Endothelial cell of umbilical vein (primary cell): ENCODE results near the gene MORC4. TPM values are rescaled to one million over a fixed set of nuclear protein-coding genes. Genes with fewer than 3 reads are reported as not detected.

Experiments used
- BruUV-seq: library from RNA; stranded (reverse); fragments of 400-500 nt; replicated peaks from 2 replicates; lab custom pipeline; 2021; lab: Mats Ljungman, UMichigan
- CTCF ChIA-PET: fragments of 300-600, 350-600 bp; sonication (Branson Sonifier 250); formaldehyde crosslinking; loops from one replicate; lab custom pipeline; 2021; ENCODE audit warnings: antibody characterized with exemption, inconsistent platforms; lab: Charles Lee
- POLR2A ChIA-PET: fragments of 300-600, 350-600 bp; sonication (Branson Sonifier 250); formaldehyde crosslinking; loops from one replicate; lab custom pipeline; 2021; ENCODE audit warnings: antibody characterized with exemption, inconsistent platforms; lab: Charles Lee
- DNase-seq: peaks from one replicate; pipeline ENCODE4 v3.0.0-alpha.2; 2011; ENCODE audit warnings: low read depth, low spot score
- FAIRE-seq: peaks from 2 replicates; lab custom pipeline; 2011; peaks lifted over from hg19 to GRCh38; lab: Jason Lieb, UNC
- H2AFZ ChIP-seq: 2 replicates; pipeline ENCODE4 v1.6.0; 2012; ENCODE audit warnings: low read depth, low read length, control low read depth, inconsistent platforms
- H3K27ac ChIP-seq: 2 replicates; pipeline ENCODE4 v1.5.1; 2011; ENCODE audit warnings: low read depth, mild to moderate bottlenecking, control low read depth, low read length, moderate library complexity; ENCODE audit not compliant: insufficient read depth
- H3K27me3 ChIP-seq, 2 experiments: 2 replicates each; pipeline versions ENCODE4 v1.6.0 to v1.6.1; 2011; ENCODE audit warnings: low read length in 2 of 2, mixed read lengths in 1 of 2; ENCODE audit not compliant: control insufficient read depth in 2 of 2, insufficient read depth in 2 of 2
- H3K36me3 ChIP-seq, 2 experiments: 2 replicates in 1 of 2; 3 replicates in 1 of 2; pipeline ENCODE4 v1.5.1; 2011; ENCODE audit warnings: low read length in 2 of 2, mild to moderate bottlenecking in 1 of 2, moderate library complexity in 1 of 2; ENCODE audit not compliant: control insufficient read depth in 2 of 2, insufficient read depth in 2 of 2; ENCODE audit errors: extremely low read depth in 1 of 2
- H3K4me1 ChIP-seq: 3 replicates; pipeline ENCODE4 v1.5.1; 2011; ENCODE audit warnings: mild to moderate bottlenecking, low read length; ENCODE audit not compliant: control insufficient read depth, insufficient read depth; ENCODE audit errors: extremely low read depth
- H3K4me2 ChIP-seq: 2 replicates; pipeline ENCODE4 v1.6.1; 2011; ENCODE audit warnings: low read length, control low read depth, mixed read lengths; ENCODE audit not compliant: insufficient read depth
- H3K4me3 ChIP-seq, 3 experiments: fragments of 200-600 bp in 1 of 3; sonication (generic), shearing (Covaris generic) in 1 of 3; replicated peaks in 1 of 3; 2 replicates each; pipeline ENCODE4 v1.5.1; 2011 to 2016; ENCODE audit warnings: control low read depth in 3 of 3, low read length in 3 of 3, mild to moderate bottlenecking in 2 of 3, inconsistent platforms in 1 of 3, low read depth in 1 of 3, moderate library complexity in 1 of 3; ENCODE audit not compliant: insufficient read depth in 1 of 3
- H3K79me2 ChIP-seq: 2 replicates; pipeline ENCODE4 v1.6.0; 2012; ENCODE audit warnings: low read length, inconsistent platforms; ENCODE audit not compliant: control insufficient read depth, insufficient read depth
- H3K9ac ChIP-seq: replicated peaks from 2 replicates; pipeline ENCODE3; 2011; ENCODE audit warnings: low read length, control low read depth; ENCODE audit not compliant: insufficient read depth; ENCODE audit errors: extremely low read depth
- H3K9me1 ChIP-seq: replicated peaks from 3 replicates; pipeline ENCODE4 v1.6.0; 2011; ENCODE audit warnings: mild to moderate bottlenecking, low read length; ENCODE audit not compliant: control insufficient read depth, insufficient read depth; ENCODE audit errors: extremely low read depth
- H3K9me3 ChIP-seq: replicated peaks from 2 replicates; pipeline ENCODE4 v1.5.1; 2012; ENCODE audit warnings: low read length, inconsistent platforms; ENCODE audit not compliant: control insufficient read depth, insufficient read depth
- H4K20me1 ChIP-seq: replicated peaks from 2 replicates; pipeline ENCODE3; 2011; ENCODE audit warnings: mild to moderate bottlenecking, low read length; ENCODE audit not compliant: control insufficient read depth, insufficient read depth; ENCODE audit errors: extremely low read depth
- CTCF ChIP-seq, 2 donors: IDR thresholded peaks; 1 replicate in 1 of 2; 2 replicates in 1 of 2; pipeline ENCODE4 v1.5.1; 2011; ENCODE audit warnings: low read length in 2 of 2, mild to moderate bottlenecking in 2 of 2, moderate library complexity in 2 of 2, control low read depth in 1 of 2, inconsistent platforms in 1 of 2, low read depth in 1 of 2; ENCODE audit not compliant: insufficient read depth in 1 of 2; ENCODE audit errors: extremely low read depth in 1 of 2
- EZH2 ChIP-seq: IDR thresholded peaks from 2 replicates; pipeline ENCODE4 v1.6.1; 2012; ENCODE audit warnings: borderline replicate concordance, low read depth, mild to moderate bottlenecking, moderate library complexity, low read length, inconsistent platforms; ENCODE audit not compliant: severe bottlenecking
- FOS ChIP-seq: IDR thresholded peaks from 2 replicates; pipeline ENCODE4 v1.6.1; 2011; ENCODE audit warnings: mild to moderate bottlenecking, low read length, moderate library complexity, borderline replicate concordance; ENCODE audit not compliant: insufficient read depth
- GATA2 ChIP-seq: IDR thresholded peaks from 2 replicates; pipeline ENCODE4 v1.7.0; 2011; ENCODE audit warnings: low read depth, mild to moderate bottlenecking, moderate library complexity, mixed read lengths, low read length; ENCODE audit not compliant: insufficient read length, insufficient read depth
- JUN ChIP-seq: IDR thresholded peaks from 2 replicates; pipeline ENCODE4 v1.6.1; 2011; ENCODE audit warnings: borderline replicate concordance, low read depth; ENCODE audit not compliant: insufficient read length, insufficient read depth
- MAX ChIP-seq: IDR thresholded peaks from 2 replicates; pipeline ENCODE4 v1.6.1; 2011; ENCODE audit not compliant: insufficient read depth, insufficient read length
- MYC ChIP-seq: IDR thresholded peaks from one replicate; pipeline ENCODE4 v1.6.1; 2011; ENCODE audit warnings: mild to moderate bottlenecking, low read depth, low read length
- POLR2A ChIP-seq: IDR thresholded peaks from 2 replicates; pipeline ENCODE4 v1.6.1; 2012; ENCODE audit warnings: low read depth, mild to moderate bottlenecking, control low read depth, low read length
- POLR2AphosphoS5 ChIP-seq: IDR thresholded peaks from 2 replicates; pipeline ENCODE4 v1.6.1; 2012; ENCODE audit warnings: low read depth, mild to moderate bottlenecking, control low read depth, low read length, moderate library complexity; ENCODE audit not compliant: insufficient read depth
- dilution Hi-C: fragments of 300-500 bp; cut with MboI; formaldehyde crosslinking; loops from one replicate; pipeline ENCODE4 v1.15.0; 2019; ENCODE audit warnings: low sequenced_read_pairs; ENCODE audit not compliant: extremely low pct_ligation_motif_present
- intact Hi-C: fragments of 100-400 bp; cut with micrococcal nuclease; formaldehyde crosslinking; loops from one replicate; pipeline ENCODE4 v1.10.0; 2022
- polyA plus RNA-seq, 4 experiments: library from polyadenylated mRNA; depleted of rRNA in 3 of 4; stranded (reverse) in 3 of 4; unstranded in 1 of 4; fragments of >200 nt; gene quantifications; 2 replicates each; pipeline versions ENCODE4 v1.2.1 to v1.2.3, GENCODE V29; 2011 to 2012; ENCODE audit warnings: missing spikeins in 1 of 4
- total RNA-seq: library from RNA; stranded (reverse); gene quantifications from 2 replicates; pipeline ENCODE4 v1.2.3, GENCODE V29; 2021

MORC4 gene
- total and polyA plus RNA-seq, 2 donors (not counting 3 experiments of a cell fraction or from before 2014, with no cell fraction given), result 4.3 to 12.0 TPM

DNA sequence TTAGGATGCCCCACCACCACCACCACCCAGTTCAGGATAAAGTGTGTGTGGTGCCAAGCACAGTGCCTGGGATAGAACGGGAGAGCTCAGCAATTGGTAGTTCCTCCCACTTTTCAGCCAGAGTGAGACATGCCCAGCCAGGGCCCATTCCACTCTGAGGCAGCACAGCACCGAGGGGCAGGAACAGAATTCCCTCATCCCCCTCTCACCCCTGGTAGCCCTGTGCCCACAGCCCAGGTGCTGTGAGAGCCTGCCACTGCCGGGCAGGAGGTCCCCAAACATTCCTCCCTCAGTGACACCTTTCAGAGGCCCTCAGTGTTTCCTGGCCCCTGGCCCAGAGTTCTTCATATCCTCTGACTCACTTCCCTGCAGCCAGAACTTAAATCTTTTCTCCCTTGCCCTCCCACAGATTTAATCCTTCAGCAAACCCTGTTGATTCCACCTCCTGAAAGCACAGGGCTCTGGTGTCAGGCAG is 105.0 kb downstream of the MORC4 start:
- H3K27me3 ChIP-seq, result no peaks in the 10 kb centered on the region
- no peaks in the 10 kb centered on the region for H3K36me3 ChIP-seq
- H3K79me2 ChIP-seq, result no peaks in the 10 kb centered on the region
- FAIRE-seq, result peak; percentile 97
- H3K4me2 ChIP-seq, result peak overlapping the region; percentile 7
- H3K4me3 ChIP-seq, result no peak overlapping the region
- intact Hi-C loops (loop anchor here (1.0 to 10.0 kb wide), 6 partner anchors 23 to 882 kb away; partner anchors contain the start of genes NCBP2L and TSC22D3), dilution Hi-C loops (no loop called here)
- ChIA-PET POLR2A (interaction anchor here (1.0 kb wide), 1 partner anchor 23 kb away, joined by 3 read pairs; no protein-coding TSS in a partner anchor), CTCF (interaction anchor here (0.8 to 5.3 kb wide), 17 partner anchors 8 to 882 kb away, joined by 3 to 121 read pairs (median 5); partner anchors contain the start of genes NCBP2L and RIPPLY1)
- H3K9me3 ChIP-seq, result no peaks in the 10 kb centered on the region
- no peak overlapping the region for H2AFZ ChIP-seq
- no peaks in the 10 kb centered on the region for H3K9me1 ChIP-seq
- no peak overlapping the region for H3K9ac ChIP-seq
- peak; percentile 70 for DNase-seq
- no TSS peak for BruUV-seq
- peak overlapping the region; percentile 35 for H3K27ac ChIP-seq
- peaks cover 16% of the 10 kb centered on the region for H3K4me1 ChIP-seq
- H4K20me1 ChIP-seq, result no peaks in the 10 kb centered on the region
- TF ChIP-seq EZH2 (no peak), MYC (no peak), CTCF (IDR thresholded peaks at IDR 0.05; ENCODE audit: extremely low read depth in 1 of 2, insufficient read depth in 1 of 2, low read depth in 1 of 2, low read length in 2 of 2) (no peak), GATA2 (peak; percentile 23), FOS (peak; percentile 49), MAX (no peak), POLR2AphosphoS5 (no peak), JUN (no peak), POLR2A (no peak)
